IMR-90 (cell line): ENCODE data around the gene CPSF4L. TPM values are rescaled to one million over a fixed set of nuclear protein-coding genes. Genes with fewer than 3 reads are reported as not detected.

Experiments
- ATAC-seq: fragments of 200-7000 bp; cut with Tn5 transposase; 2 replicates; pipeline ENCODE4 v1.9.1; 2020; ENCODE audit warnings: low read depth, mild to moderate bottlenecking, moderate library complexity
- BruUV-seq: library from RNA; stranded (reverse); fragments of 400-500 nt; replicated peaks from 2 replicates; lab custom pipeline; 2021; lab: Mats Ljungman, UMichigan
- CTCF ChIA-PET: fragments of 300-600 bp; formaldehyde crosslinking; extraction: SDS; loops from one replicate; lab custom pipeline; 2021; ENCODE audit warnings: antibody characterized with exemption; lab: Yijun Ruan, JAX
- POLR2A ChIA-PET: fragments of 300-600 bp; sonication (Branson Sonifier 250); formaldehyde crosslinking; loops from one replicate; lab custom pipeline; 2022; ENCODE audit warnings: antibody characterized with exemption; ENCODE audit not compliant: unreplicated experiment; lab: Charles Lee
- DNase-seq: peaks from one replicate; pipeline ENCODE4 v3.0.0; 2013
- H2AFZ ChIP-seq: replicated peaks from 2 replicates; pipeline ENCODE3; 2013; ENCODE audit warnings: low read length, mild to moderate bottlenecking; ENCODE audit not compliant: poor library complexity
- H2AK5ac ChIP-seq: 2 replicates; pipeline ENCODE4 v1.6.1; 2013; ENCODE audit warnings: low read depth, low read length, inconsistent platforms
- H2AK9ac ChIP-seq: replicated peaks from 2 replicates; pipeline ENCODE3; 2013; ENCODE audit warnings: mild to moderate bottlenecking, low read depth, low read length, moderate library complexity; ENCODE audit not compliant: poor library complexity
- H2BK120ac ChIP-seq: 2 replicates; pipeline ENCODE4 v1.6.1; 2013; ENCODE audit warnings: low read depth, low read length, inconsistent platforms
- H2BK15ac ChIP-seq: 3 replicates; pipeline ENCODE4 v1.6.1; 2013; ENCODE audit warnings: low read depth, low read length, inconsistent platforms
- H2BK20ac ChIP-seq: 2 replicates; pipeline ENCODE4 v1.6.1; 2013; ENCODE audit warnings: low read depth, mild to moderate bottlenecking, inconsistent platforms, low read length, moderate library complexity
- H2BK5ac ChIP-seq: 2 replicates; pipeline ENCODE4 v1.6.1; 2013; ENCODE audit warnings: mild to moderate bottlenecking, low read depth, low read length, inconsistent platforms; ENCODE audit not compliant: poor library complexity, severe bottlenecking
- H3K14ac ChIP-seq: replicated peaks from 2 replicates; pipeline ENCODE4 v1.6.1; 2013; ENCODE audit warnings: low read depth, low read length, inconsistent platforms
- H3K18ac ChIP-seq: 2 replicates; pipeline ENCODE4 v1.6.1; 2013; ENCODE audit warnings: low read depth, low read length, control low read depth
- H3K23ac ChIP-seq: 2 replicates; pipeline ENCODE4 v1.6.1; 2013; ENCODE audit warnings: low read depth, low read length, inconsistent platforms
- H3K27ac ChIP-seq: 2 replicates; pipeline ENCODE4 v1.5.1; 2013; ENCODE audit warnings: mild to moderate bottlenecking, control low read depth, low read length; ENCODE audit not compliant: insufficient read depth
- H3K27me3 ChIP-seq: 2 replicates; pipeline ENCODE4 v1.6.1; 2013; ENCODE audit warnings: low read length; ENCODE audit not compliant: control insufficient read depth, insufficient read depth
- H3K36me3 ChIP-seq: 2 replicates; pipeline ENCODE4 v1.6.1; 2013; ENCODE audit warnings: low read length, mixed read lengths; ENCODE audit not compliant: control insufficient read depth, insufficient read depth
- H3K4ac ChIP-seq: 2 replicates; pipeline ENCODE4 v1.6.1; 2013; ENCODE audit warnings: low read depth, low read length, inconsistent platforms
- H3K4me1 ChIP-seq: 2 replicates; pipeline ENCODE4 v1.6.1; 2013; ENCODE audit warnings: low read length, mixed read lengths; ENCODE audit not compliant: control insufficient read depth, insufficient read depth
- H3K4me2 ChIP-seq: 2 replicates; pipeline ENCODE4 v1.6.1; 2013; ENCODE audit warnings: low read depth, mild to moderate bottlenecking, control low read depth, low read length, moderate library complexity
- H3K4me3 ChIP-seq: 2 replicates; pipeline ENCODE4 v1.5.1; 2013; ENCODE audit warnings: low read depth, mild to moderate bottlenecking, control low read depth, low read length, moderate library complexity; ENCODE audit not compliant: insufficient read depth
- H3K56ac ChIP-seq: 2 replicates; pipeline ENCODE4 v1.6.1; 2013; ENCODE audit warnings: low read length, inconsistent platforms; ENCODE audit not compliant: insufficient read depth; ENCODE audit errors: extremely low read depth
- H3K79me1 ChIP-seq, 2 experiments: 2 replicates each; pipeline ENCODE4 v1.6.1; 2013; ENCODE audit warnings: low read length in 2 of 2, inconsistent platforms in 1 of 2, low read depth in 1 of 2
- H3K9ac ChIP-seq: 2 replicates; pipeline ENCODE4 v1.6.1; 2013; ENCODE audit warnings: low read depth, low read length, control low read depth
- H3K9me1 ChIP-seq: 2 replicates; pipeline ENCODE4 v1.6.1; 2013; ENCODE audit warnings: low read length, inconsistent platforms; ENCODE audit not compliant: insufficient read depth
- H3K9me3 ChIP-seq: 2 replicates; pipeline ENCODE4 v1.6.1; 2013; ENCODE audit warnings: low read length; ENCODE audit not compliant: control insufficient read depth, insufficient read depth
- H4K20me1 ChIP-seq: 2 replicates; pipeline ENCODE4 v1.6.1; 2013; ENCODE audit warnings: low read length, inconsistent platforms; ENCODE audit not compliant: insufficient read depth
- H4K5ac ChIP-seq: 2 replicates; pipeline ENCODE4 v1.6.1; 2013; ENCODE audit warnings: mild to moderate bottlenecking, low read depth, low read length, control low read depth
- H4K8ac ChIP-seq, 2 experiments: 2 replicates each; pipeline ENCODE4 v1.6.1; 2013; ENCODE audit warnings: low read depth in 2 of 2, low read length in 2 of 2, control low read depth in 1 of 2, inconsistent platforms in 1 of 2
- H4K91ac ChIP-seq: 2 replicates; pipeline ENCODE4 v1.6.1; 2013; ENCODE audit warnings: low read depth, low read length, inconsistent platforms; ENCODE audit not compliant: insufficient read depth
- BHLHE40 ChIP-seq: fragments of 150-350 bp; IDR thresholded peaks from 2 replicates; pipeline ENCODE4 v1.6.1; 2016; ENCODE audit warnings: mild to moderate bottlenecking, low read depth, low read length
- CEBPB ChIP-seq: IDR thresholded peaks from 2 replicates; pipeline ENCODE4 v1.6.1; 2012; ENCODE audit warnings: low read depth, low read length, improper control_type of control experiment
- CHD1 ChIP-seq: IDR thresholded peaks from 2 replicates; pipeline ENCODE4 v1.6.1; 2012; ENCODE audit warnings: low read depth, low read length, improper control_type of control experiment
- CTCF ChIP-seq: conservative IDR thresholded peaks from 2 replicates; pipeline ENCODE4 v1.5.1; 2012; ENCODE audit warnings: mild to moderate bottlenecking, low read depth, low read length, improper control_type of control experiment
- ELK1 ChIP-seq: fragments of 150-350 bp; IDR thresholded peaks from 2 replicates; pipeline ENCODE4 v1.6.1; 2016; ENCODE audit warnings: low read depth, mild to moderate bottlenecking, low read length, moderate library complexity, borderline replicate concordance
- FOS ChIP-seq: fragments of 150-350 bp; IDR thresholded peaks from 2 replicates; pipeline ENCODE4 v1.6.1; 2016; ENCODE audit warnings: low read depth, low read length
- MAFK ChIP-seq: IDR thresholded peaks from 2 replicates; pipeline ENCODE4 v1.6.1; 2012; ENCODE audit warnings: low read depth, low read length, improper control_type of control experiment
- MAZ ChIP-seq: IDR thresholded peaks from 2 replicates; pipeline ENCODE4 v1.6.1; 2012; ENCODE audit warnings: low read depth, mild to moderate bottlenecking, low read length, improper control_type of control experiment, moderate library complexity, borderline replicate concordance
- MXI1 ChIP-seq: IDR thresholded peaks from 2 replicates; pipeline ENCODE4 v1.6.1; 2012; ENCODE audit warnings: low read depth, mild to moderate bottlenecking, low read length, moderate library complexity, borderline replicate concordance
- NFE2L2 ChIP-seq: fragments of 150-350 bp; IDR thresholded peaks from 2 replicates; pipeline ENCODE4 v1.6.1; 2016; ENCODE audit warnings: low read depth, mild to moderate bottlenecking, low read length
- POLR2A ChIP-seq: IDR thresholded peaks from 2 replicates; pipeline ENCODE4 v1.6.1; 2012; ENCODE audit warnings: mild to moderate bottlenecking, low read depth, low read length
- RAD21 ChIP-seq: IDR thresholded peaks from 2 replicates; pipeline ENCODE4 v1.6.1; 2012; ENCODE audit warnings: low read length, improper control_type of control experiment
- RCOR1 ChIP-seq: IDR thresholded peaks from 2 replicates; pipeline ENCODE4 v1.6.1; 2012; ENCODE audit warnings: mild to moderate bottlenecking, low read length, improper control_type of control experiment; ENCODE audit not compliant: insufficient replicate concordance
- RFX5 ChIP-seq: IDR thresholded peaks from 2 replicates; pipeline ENCODE4 v1.8.0; 2012; ENCODE audit warnings: low read depth, mild to moderate bottlenecking, low read length, moderate library complexity
- SMC3 ChIP-seq: fragments of 150-350 bp; IDR thresholded peaks from 2 replicates; pipeline ENCODE4 v1.6.1; 2016; ENCODE audit warnings: low read depth, mild to moderate bottlenecking, antibody characterized with exemption, low read length, moderate library complexity
- USF2 ChIP-seq: fragments of 150-350 bp; IDR thresholded peaks from 2 replicates; pipeline ENCODE4 v1.6.1; 2017; ENCODE audit warnings: mild to moderate bottlenecking, antibody characterized with exemption, low read length, low read depth
- WGBS, 2 experiments: methylation state at CpG; one replicate each; pipeline versions ENCODE4 v1.1.5 to v1.1.7; 2013; ENCODE audit warnings: missing lambda C conversion rate in 2 of 2; ENCODE audit not compliant: insufficient read length in 1 of 2; ENCODE audit errors: extremely low coverage in 2 of 2; 5-methylcytosine and 5-hydroxymethylcytosine counted together
- dilution Hi-C: fragments of 300-500 bp; cut with HindIII; formaldehyde crosslinking; loops from one replicate; pipeline ENCODE4 v1.14.3; 2018; ENCODE audit warnings: low sequenced_read_pairs; ENCODE audit not compliant: unreplicated experiment
- in situ Hi-C: fragments of 300-500 bp; cut with MboI; formaldehyde crosslinking; loops from 3 replicates; pipeline ENCODE4 v1.14.3; 2019; ENCODE audit warnings: low sequenced_read_pairs, inconsistent platforms, mixed read lengths
- intact Hi-C: fragments of 100-400 bp; cut with micrococcal nuclease; formaldehyde crosslinking; loops from 2 replicates; pipeline ENCODE4 v1.10.0; 2022
- polyA plus RNA-seq, 3 experiments: library from polyadenylated mRNA; depleted of rRNA; stranded (reverse); fragments of >200 nt; gene quantifications; 2 replicates each; pipeline ENCODE4 v1.2.3, GENCODE V29; 2012; ENCODE audit warnings: low replicate concordance in 1 of 3
- total RNA-seq: library from RNA; depleted of rRNA; stranded (reverse); fragments of >200 nt; gene quantifications from 2 replicates; pipeline ENCODE4 v1.2.3, GENCODE V29; 2012

Gene CPSF4L
- total and polyA plus RNA-seq, 2 of the 4 experiments (the other 2 are of a cell fraction) = not detected

GRCh38 chr17:73293031-73293430 lies 31.4 kb upstream of the CPSF4L start:
- ChIA-PET POLR2A (no interaction called here), CTCF (no interaction called here)
- Histone ChIP-seq H3K79me1 (peaks cover 29 to 81% of the 10 kb centered on the region in 2 experiments), H3K4ac (peak overlapping the region; percentile 98), H2AK5ac (peak overlapping the region; percentile 65), H3K9ac (no peak overlapping the region), H3K23ac (peak overlapping the region; percentile 44), H2BK5ac (peak overlapping the region; percentile 94), H3K27me3 (no peaks in the 10 kb centered on the region), H3K4me1 (peaks cover 41% of the 10 kb centered on the region), H3K36me3 (no peaks in the 10 kb centered on the region), H4K91ac (no peak overlapping the region; the same call in 1 of the 2 replicates), H2AK9ac (peak overlapping the region; percentile 84), H2BK120ac (peak overlapping the region; percentile 41), H3K27ac (peak overlapping the region; percentile 15; the same call in 1 of the 2 replicates), H2BK15ac (peak overlapping the region; percentile 16; the same call in 1 of the 3 replicates), H3K4me2 (peak overlapping the region; percentile 4; the same call in 1 of the 2 replicates), H3K14ac (no peak overlapping the region; the same call in 1 of the 2 replicates), H3K9me3 (no peaks in the 10 kb centered on the region), H3K9me1 (peaks cover 37% of the 10 kb centered on the region), H4K20me1 (peaks cover 58% of the 10 kb centered on the region), H3K56ac (no peak overlapping the region), H2AFZ (no peak overlapping the region), H3K18ac (no peak overlapping the region), H3K4me3 (no peak overlapping the region), H4K8ac (peak overlapping the region in 1 of 2 experiments; percentile 42; a peak in 2 of 4 replicates), H4K5ac (no peak overlapping the region), H2BK20ac (0 out of 2 replicates have a peak overlapping the region, but pooled peaks have one; percentile 27)
- TF ChIP-seq FOS (no peak), SMC3 (no peak), USF2 (no peak), MAZ (no peak), NFE2L2 (no peak), CEBPB (no peak), POLR2A (no peak), RFX5 (no peak), BHLHE40 (no peak), ELK1 (no peak), CHD1 (no peak), RCOR1 (no peak), RAD21 (no peak), MAFK (no peak), CTCF (no peak), MXI1 (no peak)
- 80% methylated on average over 8 of the region's 11 CpGs; no CpG with 5 or more reads in 1 of the 2 experiments for WGBS, 2 experiments
- dilution Hi-C loops = no loop called here
- intact Hi-C loops = loop anchor here (2.0 kb wide), 1 partner anchor 14 kb away; no protein-coding TSS in a partner anchor
- no peak for DNase-seq
- in situ Hi-C loops = no loop called here
- BruUV-seq = no TSS peak
- ATAC-seq = no peak
